Measurements from ENCODE around the gene SQSTM1. TPM values are rescaled to one million over a fixed set of nuclear protein-coding genes. Genes with fewer than 3 reads are reported as not detected.

SQSTM1 gene
- total RNA-seq, 1 donor from 2014 or later, result 27.6 TPM

- Histone ChIP-seq H3K27ac (no peak overlapping the region), H3K27me3 (no peaks in the 10 kb centered on the region), H4K20me1 (ENCODE audit: low read depth) (no peaks in the 10 kb centered on the region), H3K4me1 (no peaks in the 10 kb centered on the region), H3K4me3 (no peak overlapping the region), H2AFZ (replicated peaks) (no peak overlapping the region), H3F3A (ENCODE audit: low read depth) (no peaks in the 10 kb centered on the region), H3K9me3 (ENCODE audit: low read depth) (peaks cover 15% of the 10 kb centered on the region), H3K4me2 (no peak overlapping the region), H3K36me3 (peaks cover 16% of the 10 kb centered on the region), H3K9ac (no peak overlapping the region), H3K79me2 (ENCODE audit: low read depth) (no peaks in the 10 kb centered on the region)
- H3K36me3 Mint-ChIP-seq, result peaks cover 67% of the 10 kb centered on the region
- no peak for TF ChIP-seq EZH2phosphoT487 (IDR thresholded peaks at IDR 0.05)
- no peaks in the 10 kb centered on the region for H3K4me1 Mint-ChIP-seq
- H3K27me3 Mint-ChIP-seq (ENCODE audit: insufficient read depth, low read depth), result peaks cover 2% of the 10 kb centered on the region
- H3K27ac Mint-ChIP-seq, result no peak overlapping the region
- no peak for DNase-seq (ENCODE audit: low spot score)
- peaks cover 33% of the 10 kb centered on the region for H3K9me3 Mint-ChIP-seq
- no peak overlapping the region for H3K4me3 Mint-ChIP-seq
Measured at GRCh38 chr5:179885491-179886090, 64.9 kb downstream of the SQSTM1 start.

GRCh38 chr5:179886190-179886911 is 65.6 kb downstream of the SQSTM1 start:
- no peak overlapping the region for H3K9ac ChIP-seq
- peaks cover 16% of the 10 kb centered on the region for H3K36me3 ChIP-seq
- H3K9me3 ChIP-seq (ENCODE audit: low read depth), result peaks cover 15% of the 10 kb centered on the region
- no peak overlapping the region for H3K4me3 Mint-ChIP-seq
- no peaks in the 10 kb centered on the region for H3K27me3 ChIP-seq
- peaks cover 65% of the 10 kb centered on the region for H3K36me3 Mint-ChIP-seq
- DNase-seq (ENCODE audit: low spot score), result no peak
- H2AFZ ChIP-seq (replicated peaks), result no peak overlapping the region
- no peaks in the 10 kb centered on the region for H3K4me1 Mint-ChIP-seq
- H3K4me2 ChIP-seq, result no peak overlapping the region
- H3K27ac Mint-ChIP-seq, result no peak overlapping the region
- H3K27me3 Mint-ChIP-seq (ENCODE audit: insufficient read depth, low read depth), result peaks cover 2% of the 10 kb centered on the region
- H3K4me3 ChIP-seq, result no peak overlapping the region
- TF ChIP-seq EZH2 (IDR thresholded peaks at IDR 0.05) (no peak), CTCF (IDR thresholded peaks at IDR 0.05) (no peak), EZH2phosphoT487 (IDR thresholded peaks at IDR 0.05) (no peak)
- no peaks in the 10 kb centered on the region for H4K20me1 ChIP-seq (ENCODE audit: low read depth)
- no peak overlapping the region for H3K27ac ChIP-seq
- H3F3A ChIP-seq (ENCODE audit: low read depth), result no peaks in the 10 kb centered on the region
- H3K4me1 ChIP-seq, result no peaks in the 10 kb centered on the region
- H3K79me2 ChIP-seq (ENCODE audit: low read depth), result no peaks in the 10 kb centered on the region
- H3K9me3 Mint-ChIP-seq, result peaks cover 33% of the 10 kb centered on the region

- Histone ChIP-seq H3K9me3 (ENCODE audit: low read depth) (peaks cover 15% of the 10 kb centered on the region), H3K4me3 (no peak overlapping the region), H4K20me1 (ENCODE audit: low read depth) (no peaks in the 10 kb centered on the region), H3F3A (ENCODE audit: low read depth) (no peaks in the 10 kb centered on the region), H3K9ac (no peak overlapping the region), H3K27me3 (no peaks in the 10 kb centered on the region), H3K4me1 (no peaks in the 10 kb centered on the region), H3K27ac (no peak overlapping the region), H3K79me2 (ENCODE audit: low read depth) (no peaks in the 10 kb centered on the region), H2AFZ (replicated peaks) (no peak overlapping the region), H3K4me2 (no peak overlapping the region), H3K36me3 (peaks cover 16% of the 10 kb centered on the region)
- Mint-ChIP-seq H3K36me3 (peaks cover 65% of the 10 kb centered on the region), H3K27ac (peak overlapping the region; percentile 31), H3K27me3 (ENCODE audit: insufficient read depth, low read depth) (peaks cover 2% of the 10 kb centered on the region), H3K4me1 (no peaks in the 10 kb centered on the region), H3K4me3 (no peak overlapping the region), H3K9me3 (peaks cover 30% of the 10 kb centered on the region)
- TF ChIP-seq CTCF (IDR thresholded peaks at IDR 0.05) (no peak), EZH2phosphoT487 (IDR thresholded peaks at IDR 0.05) (no peak), EZH2 (IDR thresholded peaks at IDR 0.05) (no peak)
- no peak for DNase-seq (ENCODE audit: low spot score)
Measured at GRCh38 chr5:179887095-179887494, 66.4 kb downstream of the SQSTM1 start.

MicroRNAs within 50 kb of the gene (microRNA counts, 767-probe panel; counts per million panel counts)
- microRNA hsa-miR-1229, result 460 counts per million, percentile 90 among the panel's probes with 10 or more counts

Small RNA genes lying within 50 kb of the gene (microRNA-seq; reads per million reads assigned to microRNA genes)
- gene MIR1229, result not detected

Small RNA genes lying within 50 kb of the gene (small RNA-seq; reads per million reads assigned to genes)
- gene MIR1229 (not detected), gene RF00019 (not detected)

Other genes with a start within 250 kb of the SQSTM1 start
- 795 and 1,138 TPM in 2 replicates for gene HNRNPH1, start 197.2 kb upstream of the SQSTM1 start, total RNA-seq (ENCODE audit: low replicate concordance)
- gene CBY3, start 139.9 kb upstream of the SQSTM1 start, total RNA-seq (ENCODE audit: low replicate concordance), result not detected in 2 replicates
- gene CANX, start 121.9 kb upstream of the SQSTM1 start, total RNA-seq (ENCODE audit: low replicate concordance), result 301 and 403 TPM in 2 replicates
- 29.1 and 30.7 TPM in 2 replicates for gene MAML1, start 88.1 kb upstream of the SQSTM1 start, total RNA-seq (ENCODE audit: low replicate concordance)
- gene LTC4S, start 26.9 kb upstream of the SQSTM1 start, total RNA-seq (ENCODE audit: low replicate concordance), result 0.81 TPM in 1 of 2 replicates, not detected in the other
- 32.1 and 52.9 TPM in 2 replicates for gene MGAT4B, start 14.0 kb upstream of the SQSTM1 start, total RNA-seq (ENCODE audit: low replicate concordance)
- 68.5 and 73.5 TPM in 2 replicates for gene MRNIP, start 37.9 kb downstream of the SQSTM1 start, total RNA-seq (ENCODE audit: low replicate concordance)
- gene TBC1D9B, start 87.0 kb downstream of the SQSTM1 start, total RNA-seq (ENCODE audit: low replicate concordance), result 26.7 and 60.1 TPM in 2 replicates

Measured in neural progenitor cell (in vitro differentiated cells).